ENCODE data around the gene OR14J1. TPM values are rescaled to one million over a fixed set of nuclear protein-coding genes. Genes with fewer than 3 reads are reported as not detected.
"Not testable (repeated sequence)": the region's sequence is repeated elsewhere in the genome, so short reads cannot be mapped to it uniquely, and the experiment has no call there.

Gene OR14J1
- total RNA-seq: not detected in 2 replicates

- no peak for DNase-seq
Observed at GRCh38 chr6:29301316-29301715, at the start of gene OR14J1. Gene OR14J1 (plus strand): TSS chr6:29301701. CDS start chr6:29306690, 4,989 bp downstream.

- no peak for DNase-seq
Observed at GRCh38 chr6:29251736-29252135, 49.8 kb upstream of the OR14J1 start.

- no peak for DNase-seq
Observed at GRCh38 chr6:29255530-29255929, 46.0 kb upstream of the OR14J1 start.

DNA sequence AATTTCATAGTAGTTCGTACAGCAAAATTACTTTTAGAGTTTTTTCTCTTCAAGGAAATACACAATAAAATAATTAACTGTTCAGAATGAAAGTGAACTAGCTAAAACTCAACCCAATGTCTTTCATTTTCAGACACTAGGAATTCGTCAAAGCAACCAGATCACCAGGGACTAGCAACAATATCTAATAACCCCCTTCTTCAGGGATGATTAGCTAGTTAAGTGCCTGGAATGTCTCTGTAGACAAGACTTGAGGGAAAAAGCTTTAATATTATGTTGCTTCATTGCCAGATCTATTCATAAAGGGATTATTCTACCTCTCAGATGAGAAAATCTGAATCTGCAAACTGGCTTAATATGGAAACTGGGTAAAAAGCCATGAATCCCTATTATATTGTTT is 41.8 kb upstream of the OR14J1 start:
- DNase-seq: no peak

DNA sequence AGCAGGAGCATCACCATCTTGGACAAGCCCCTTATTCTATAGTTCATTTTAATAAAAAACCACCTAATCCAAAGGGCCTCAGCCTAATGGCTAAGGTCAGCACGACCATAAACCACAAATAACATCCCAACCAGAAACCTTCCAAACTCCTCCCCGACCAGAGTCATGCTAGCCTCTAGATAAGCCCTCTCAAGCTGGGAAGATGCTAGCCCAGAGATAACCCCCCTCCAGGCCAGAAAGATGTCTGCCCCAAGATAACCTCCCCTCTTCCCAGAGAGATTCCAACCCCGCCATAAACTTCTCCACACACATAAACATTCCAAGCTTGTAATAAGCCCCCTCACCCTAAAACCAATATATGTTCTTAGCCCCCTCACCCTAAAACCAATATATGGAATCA is 38.5 kb upstream of the OR14J1 start:
- no peak for DNase-seq

DNA sequence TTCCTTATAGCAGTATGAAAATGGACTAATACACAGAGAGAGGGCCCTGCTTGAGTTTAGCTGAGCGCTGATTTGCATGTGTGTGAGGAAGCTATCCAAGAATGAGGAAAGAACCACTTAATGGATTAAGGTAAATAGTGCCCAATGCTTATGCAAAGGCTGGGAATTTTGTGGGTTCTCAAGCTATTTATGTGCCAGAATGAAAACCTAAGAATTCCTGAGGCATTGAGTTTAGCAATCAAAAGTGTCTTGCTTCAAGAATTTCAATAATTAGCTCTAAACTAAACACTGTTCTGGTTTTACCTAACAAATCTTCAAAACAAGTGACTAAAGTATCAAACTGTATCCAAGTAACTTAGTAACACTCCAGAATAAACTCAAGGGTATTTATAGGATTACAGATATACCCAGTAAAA is 7.0 kb upstream of the OR14J1 start:
- no peak for DNase-seq

DNA sequence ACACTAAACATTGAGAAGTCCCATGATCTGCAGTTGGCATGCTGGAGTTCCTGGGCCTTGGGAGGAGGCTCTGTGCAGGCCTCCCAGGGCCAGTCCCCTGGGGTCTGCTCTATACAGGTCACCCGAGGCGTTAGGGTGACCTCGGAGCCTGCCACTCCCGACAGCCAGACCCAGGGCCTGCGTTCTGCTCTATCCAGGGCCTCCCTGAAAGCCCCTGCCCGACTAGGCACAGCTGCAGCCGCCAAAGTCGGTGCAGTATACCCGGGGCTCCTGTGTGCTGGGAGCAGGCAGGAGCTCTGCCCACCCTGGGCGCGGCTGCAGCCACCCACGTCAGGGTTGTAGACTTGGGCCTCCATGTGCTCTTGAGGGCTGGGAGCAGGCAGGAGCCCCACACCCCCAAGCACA is 6.3 kb upstream of the OR14J1 start:
- no peak for DNase-seq

GRCh38 chr6:29295623-29296022 is 5.9 kb upstream of the OR14J1 start:
- no peak for DNase-seq

DNA sequence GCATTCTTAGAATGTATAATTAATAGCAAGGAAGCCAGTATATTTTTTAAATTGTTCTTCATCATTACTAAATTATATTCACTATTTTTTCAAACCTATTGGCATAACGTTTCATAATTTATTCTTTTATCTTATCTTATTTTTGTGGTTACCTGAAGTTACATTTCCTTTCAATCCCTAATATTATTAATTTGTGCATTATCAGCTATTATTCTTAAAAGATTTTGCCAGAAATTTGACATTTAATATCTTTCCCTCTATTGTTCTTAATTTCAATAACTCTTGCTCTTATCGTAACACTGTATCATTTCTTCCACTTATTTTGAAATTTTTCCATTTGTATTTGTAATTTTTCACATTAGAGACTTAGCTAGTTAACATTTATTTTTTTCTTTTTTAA is 18.4 kb downstream of the OR14J1 start:
- no peak for DNase-seq

DNA sequence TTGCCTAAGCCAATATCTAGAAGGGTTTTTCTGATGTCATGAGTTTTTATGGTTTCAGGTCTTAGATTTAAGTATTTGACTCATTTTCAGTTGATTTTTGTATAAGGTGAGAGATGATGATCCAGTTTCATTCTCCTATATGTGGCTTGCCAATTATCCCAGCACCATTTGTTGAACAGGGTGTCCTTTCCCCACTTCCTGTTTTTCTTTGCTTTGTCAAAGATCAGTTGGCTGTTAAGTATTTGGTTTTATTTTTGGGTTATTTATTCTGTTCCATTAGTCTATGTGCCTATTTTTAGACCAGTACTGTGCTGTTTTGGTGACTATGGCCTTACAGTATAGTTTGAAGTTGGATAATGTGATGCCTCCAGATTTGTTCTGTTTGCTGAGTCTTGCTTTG is 21.8 kb downstream of the OR14J1 start:
- not testable (repeated sequence) for DNase-seq

GRCh38 chr6:29325777-29326176 is 24.3 kb downstream of the OR14J1 start:
- DNase-seq: no peak

- no peak for DNase-seq
Observed at GRCh38 chr6:29332676-29333075, 31.2 kb downstream of the OR14J1 start.

GRCh38 chr6:29336269-29336668 is 34.8 kb downstream of the OR14J1 start:
- DNase-seq: no peak

DNA sequence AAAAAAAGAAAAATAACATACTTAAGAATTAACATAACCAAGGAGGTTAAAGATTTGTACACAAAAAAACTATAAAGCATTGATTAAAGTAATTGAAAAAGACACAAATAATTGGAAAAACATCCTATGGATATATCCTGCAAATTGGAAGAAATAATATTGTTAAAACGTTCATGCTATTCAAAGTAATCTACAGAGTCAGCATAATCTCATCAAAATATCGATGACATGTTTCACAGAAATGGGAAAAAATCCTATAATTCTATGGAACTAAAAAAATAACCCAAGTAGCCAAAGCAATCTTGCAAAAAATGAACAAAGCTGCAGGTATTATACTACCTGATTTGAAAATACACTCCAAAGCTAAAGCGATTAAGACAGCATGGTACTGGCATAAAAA is 43.9 kb downstream of the OR14J1 start:
- no peak for DNase-seq

- not testable (repeated sequence) for DNase-seq
Observed at GRCh38 chr6:29349348-29349747, 47.8 kb downstream of the OR14J1 start.

DNA sequence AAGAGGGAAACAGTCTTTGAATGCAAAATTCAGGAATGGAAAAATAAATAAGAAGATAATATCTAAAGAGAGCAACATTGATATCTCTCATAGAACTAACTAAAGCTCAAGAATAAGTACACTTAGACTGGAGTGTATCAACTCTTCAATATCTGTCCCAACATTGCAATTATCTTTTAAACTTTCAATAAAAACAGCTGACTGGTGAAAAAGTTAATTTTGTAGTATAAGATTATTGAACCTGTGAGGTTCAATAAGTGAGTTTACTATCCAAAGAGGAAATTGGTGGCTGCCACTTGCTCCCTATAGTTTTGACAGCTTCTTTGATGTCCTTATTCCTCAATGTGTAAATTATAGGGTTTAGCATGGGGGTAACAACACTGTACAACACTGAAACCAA is 53.5 kb downstream of the OR14J1 start:
- no peak for DNase-seq

DNA sequence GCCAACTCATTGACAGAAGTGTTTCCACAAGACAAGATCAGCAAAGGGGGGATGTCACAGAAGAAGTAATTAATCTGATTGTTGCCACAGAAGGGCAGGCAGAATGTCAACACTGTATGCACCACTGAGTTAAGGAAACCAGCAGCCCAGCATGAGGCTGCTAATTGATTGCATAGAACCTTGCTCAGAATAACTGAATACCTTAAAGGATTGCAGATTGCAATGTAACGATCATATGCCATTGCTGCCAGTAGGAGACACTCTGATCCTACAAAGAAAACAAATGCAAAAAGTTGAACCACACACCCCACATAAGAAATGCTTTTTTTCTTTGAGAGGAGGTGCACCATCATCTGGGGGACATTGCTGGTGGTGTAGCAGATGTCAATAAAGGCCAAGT is 54.1 kb downstream of the OR14J1 start:
- DNase-seq: no peak

Other genes with a start within 250 kb of the OR14J1 start
- gene OR2B3, start 214.4 kb upstream of the OR14J1 start, total RNA-seq: not detected in 2 replicates
- not detected in 2 replicates for gene OR2J1, start 202.2 kb upstream of the OR14J1 start, total RNA-seq
- not detected in 2 replicates for gene OR2J3, start 193.6 kb upstream of the OR14J1 start, total RNA-seq
- gene OR2J2, start 130.8 kb upstream of the OR14J1 start, total RNA-seq: not detected in 2 replicates
- gene OR5V1, start 67.2 kb downstream of the OR14J1 start, total RNA-seq: not detected in 2 replicates
- not detected in 2 replicates for gene OR12D3, start 73.6 kb downstream of the OR14J1 start, total RNA-seq
- not detected in 2 replicates for gene OR12D2, start 93.9 kb downstream of the OR14J1 start, total RNA-seq
- not detected in 2 replicates for gene OR12D1, start 113.2 kb downstream of the OR14J1 start, total RNA-seq
- gene OR10C1, start 137.6 kb downstream of the OR14J1 start, total RNA-seq: not detected in 2 replicates
- gene OR11A1, start 155.4 kb downstream of the OR14J1 start, total RNA-seq: not detected in 2 replicates
- not detected in 2 replicates for gene OR2H1, start 155.5 kb downstream of the OR14J1 start, total RNA-seq
- not detected in 2 replicates for gene MAS1L, start 186.3 kb downstream of the OR14J1 start, total RNA-seq